ENCODE data around the gene TMEM87B.
"Not testable (repeated sequence)": the region's sequence is repeated elsewhere in the genome, so short reads cannot be mapped to it uniquely, and the experiment has no call there.

The TMEM87B gene

GRCh38 chr2:112033600-112033999 lies 21.5 kb upstream of the TMEM87B start:
- no peak for DNase-seq

DNA sequence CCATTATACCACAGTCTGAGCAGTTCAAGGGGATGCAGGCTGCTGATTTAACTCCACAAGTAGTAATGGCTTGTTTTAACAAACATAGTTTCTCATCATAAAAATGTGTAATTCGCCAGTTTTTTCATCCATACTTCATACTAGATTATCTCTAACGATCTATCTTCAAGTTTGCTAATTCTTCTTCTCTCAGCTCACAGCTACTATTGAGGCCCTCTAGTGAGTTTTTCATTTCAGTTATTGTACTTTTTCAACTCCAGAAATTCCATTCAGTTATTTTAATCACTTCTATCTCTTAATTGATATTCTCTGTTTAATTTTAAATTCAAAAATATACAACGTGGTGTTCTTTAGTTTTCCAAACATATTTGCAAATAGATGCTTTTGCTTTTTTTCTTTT lies 20.1 kb upstream of the TMEM87B start:
- DNase-seq, result no peak

GRCh38 chr2:112035786-112036185 lies 19.3 kb upstream of the TMEM87B start:
- DNase-seq, result no peak

DNA sequence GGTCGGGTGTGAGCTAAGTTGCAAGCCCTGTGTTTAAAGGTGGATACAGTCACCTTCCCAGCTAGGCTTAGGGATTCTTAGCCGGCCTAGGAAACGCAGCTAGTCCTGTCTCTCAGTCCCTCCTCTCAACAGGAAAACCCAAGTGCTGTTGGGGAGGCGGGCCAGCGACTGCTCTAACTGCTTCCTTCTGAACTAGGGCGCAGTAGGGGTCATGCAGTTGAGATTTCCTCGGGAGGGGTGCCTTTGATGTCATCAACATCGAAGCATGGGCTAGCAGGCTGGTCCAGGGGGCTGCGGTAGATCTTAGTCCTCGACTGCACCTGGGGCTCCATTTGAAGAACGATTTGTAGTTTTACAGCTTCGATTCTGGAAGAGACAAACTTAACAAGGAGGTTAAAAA lies 15.5 kb upstream of the TMEM87B start:
- not testable (repeated sequence) for DNase-seq

GRCh38 chr2:112040066-112040465 lies 15.0 kb upstream of the TMEM87B start:
- DNase-seq, result not testable (repeated sequence)

- peak; percentile 87 for DNase-seq
Observed at GRCh38 chr2:112041460-112041859, 13.6 kb upstream of the TMEM87B start.

DNA sequence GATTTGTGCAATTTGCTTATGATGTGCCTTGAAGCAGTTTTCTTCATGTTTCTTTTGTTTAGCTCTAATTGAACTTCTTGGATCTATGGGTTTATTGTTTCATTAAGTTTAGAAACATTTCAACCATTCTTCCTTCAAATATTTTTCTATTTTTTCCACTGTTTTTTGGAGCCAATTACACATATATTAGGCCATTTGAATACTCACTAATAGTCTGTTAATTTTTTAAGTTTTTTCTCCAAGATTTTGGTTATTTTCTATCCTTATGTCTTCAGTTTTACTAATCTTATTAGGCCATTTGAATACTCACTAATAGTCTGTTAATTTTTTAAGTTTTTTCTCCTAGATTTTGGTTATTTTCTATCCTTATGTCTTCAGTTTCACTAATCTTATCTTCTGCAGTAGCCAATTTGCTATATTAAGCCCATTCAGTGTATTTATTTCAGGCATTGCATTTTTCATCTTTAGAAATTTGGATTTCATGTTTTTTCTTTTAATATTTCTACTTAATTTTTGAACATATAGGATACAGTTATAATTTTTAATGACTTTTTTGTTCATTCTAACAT lies 9.5 kb upstream of the TMEM87B start:
- no peak for DNase-seq

DNA sequence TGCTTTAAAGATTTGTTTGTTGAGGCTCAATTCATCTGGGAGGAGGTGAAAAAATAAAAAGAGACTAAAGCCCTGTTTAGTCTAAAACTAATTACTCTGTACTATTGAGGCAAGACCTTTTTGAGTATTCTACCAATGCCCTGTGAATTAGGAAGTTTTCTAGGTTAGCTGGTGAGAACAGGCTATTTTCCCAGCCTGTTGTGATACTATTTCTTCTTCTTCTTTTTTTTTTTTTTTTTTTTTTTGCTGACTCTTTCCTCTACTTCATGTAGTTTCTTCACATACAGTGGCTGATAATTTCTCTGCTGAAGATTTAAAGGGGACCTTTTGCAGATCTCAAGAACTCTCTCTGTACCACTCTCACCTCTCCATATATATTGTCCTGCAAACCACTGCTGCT lies 8.8 kb upstream of the TMEM87B start:
- DNase-seq, result no peak

DNA sequence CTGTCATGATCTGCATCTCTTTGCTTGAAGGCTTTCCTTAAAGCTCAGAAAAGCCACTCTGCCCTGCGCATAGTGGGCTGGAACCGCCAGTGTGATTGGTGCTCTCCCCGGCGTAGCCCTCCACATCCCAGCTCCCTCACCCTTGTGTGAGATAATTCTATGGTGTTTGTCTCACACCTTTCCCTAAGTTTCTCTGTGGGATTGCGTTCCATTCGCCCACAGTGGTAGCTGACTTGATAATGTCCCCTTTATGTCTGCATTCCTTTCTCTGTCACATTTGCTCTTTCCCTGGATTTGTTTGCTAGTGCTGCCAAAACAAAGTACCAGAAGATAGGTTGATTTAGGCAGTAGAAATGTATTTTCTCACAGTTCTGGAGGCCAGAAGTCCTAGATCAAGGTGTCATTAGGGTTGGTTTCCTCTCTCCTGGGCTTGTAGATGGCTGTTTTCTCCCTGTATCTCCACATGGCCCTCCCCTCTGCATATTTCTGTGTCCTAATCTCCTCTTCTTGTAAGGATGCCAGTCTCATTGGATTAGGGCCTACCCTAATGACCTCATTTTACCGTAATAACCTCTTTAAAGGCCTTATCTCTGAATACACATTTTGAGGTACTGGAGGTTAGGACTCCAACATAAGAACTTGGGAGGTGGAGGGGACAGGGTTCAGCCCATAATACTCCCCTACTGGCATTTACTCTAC lies 7.4 kb upstream of the TMEM87B start:
- DNase-seq, result no peak

- no peak for DNase-seq
Observed at GRCh38 chr2:112048236-112048592, 6.9 kb upstream of the TMEM87B start.

DNA sequence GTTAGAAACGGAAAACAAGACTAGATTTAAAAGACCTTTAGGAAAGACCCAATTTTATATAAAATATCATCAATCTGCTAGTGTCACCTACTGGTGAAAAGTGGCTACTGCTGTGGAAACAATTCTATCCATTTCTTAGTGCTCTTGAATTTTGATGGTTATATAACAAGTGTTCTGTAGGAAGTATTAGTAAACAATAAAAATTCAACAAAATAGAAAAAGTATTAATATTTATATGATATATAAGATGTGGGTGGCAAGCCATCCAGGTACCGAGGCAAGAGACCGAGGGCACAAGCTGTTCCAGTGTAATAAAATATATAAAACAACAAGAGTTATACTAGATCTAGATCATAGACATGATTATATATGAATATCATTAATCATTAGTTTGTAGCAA lies 6.2 kb upstream of the TMEM87B start:
- DNase-seq, result no peak

- no peak for DNase-seq
Observed at GRCh38 chr2:112050316-112050715, 4.8 kb upstream of the TMEM87B start.

DNA sequence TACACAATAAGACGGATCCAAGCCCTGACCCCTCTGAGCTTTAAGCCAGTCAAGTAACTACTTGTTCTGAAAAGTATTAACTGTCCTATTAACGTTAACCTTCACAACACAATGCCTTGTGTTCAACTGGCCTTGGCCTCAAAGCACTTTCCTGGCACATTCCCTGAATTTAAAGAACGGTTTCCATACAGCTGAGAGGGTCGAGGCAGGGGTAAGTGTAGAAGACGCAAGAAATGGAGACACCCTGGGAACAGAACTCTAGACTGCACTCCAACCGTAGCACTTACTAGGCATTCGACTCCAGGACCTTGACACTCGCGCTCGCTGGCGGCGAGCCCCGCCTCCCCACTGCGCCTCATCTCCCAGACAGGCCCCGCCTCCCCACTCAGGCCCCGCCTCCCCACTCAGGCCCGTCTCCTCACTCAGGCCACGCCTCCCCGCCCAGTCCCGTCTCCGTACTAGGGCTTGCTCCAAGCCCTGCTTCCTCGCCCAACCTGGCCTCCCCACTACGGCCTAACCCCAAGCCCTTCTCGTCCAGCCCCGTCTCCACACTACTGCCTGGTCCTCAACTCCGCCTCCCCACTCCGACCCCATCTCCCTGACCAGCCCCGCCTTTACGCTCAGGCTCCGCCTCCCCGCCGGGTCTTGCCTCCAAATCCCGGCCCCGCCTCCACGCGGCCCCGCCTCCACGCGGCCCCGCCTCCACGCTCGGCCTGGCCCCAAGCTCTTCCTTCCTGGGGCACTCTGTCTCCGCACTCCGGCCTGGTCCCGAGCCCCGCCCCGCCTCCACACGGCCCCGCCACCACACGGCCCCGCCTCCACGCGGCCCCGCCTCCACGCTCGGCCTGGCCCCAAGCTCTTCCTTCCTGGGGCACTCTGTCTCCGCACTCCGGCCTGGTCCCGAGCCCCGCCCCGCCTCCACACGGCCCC lies 887 bp upstream of the TMEM87B start:
- DNase-seq, result peak; percentile 99

DNA sequence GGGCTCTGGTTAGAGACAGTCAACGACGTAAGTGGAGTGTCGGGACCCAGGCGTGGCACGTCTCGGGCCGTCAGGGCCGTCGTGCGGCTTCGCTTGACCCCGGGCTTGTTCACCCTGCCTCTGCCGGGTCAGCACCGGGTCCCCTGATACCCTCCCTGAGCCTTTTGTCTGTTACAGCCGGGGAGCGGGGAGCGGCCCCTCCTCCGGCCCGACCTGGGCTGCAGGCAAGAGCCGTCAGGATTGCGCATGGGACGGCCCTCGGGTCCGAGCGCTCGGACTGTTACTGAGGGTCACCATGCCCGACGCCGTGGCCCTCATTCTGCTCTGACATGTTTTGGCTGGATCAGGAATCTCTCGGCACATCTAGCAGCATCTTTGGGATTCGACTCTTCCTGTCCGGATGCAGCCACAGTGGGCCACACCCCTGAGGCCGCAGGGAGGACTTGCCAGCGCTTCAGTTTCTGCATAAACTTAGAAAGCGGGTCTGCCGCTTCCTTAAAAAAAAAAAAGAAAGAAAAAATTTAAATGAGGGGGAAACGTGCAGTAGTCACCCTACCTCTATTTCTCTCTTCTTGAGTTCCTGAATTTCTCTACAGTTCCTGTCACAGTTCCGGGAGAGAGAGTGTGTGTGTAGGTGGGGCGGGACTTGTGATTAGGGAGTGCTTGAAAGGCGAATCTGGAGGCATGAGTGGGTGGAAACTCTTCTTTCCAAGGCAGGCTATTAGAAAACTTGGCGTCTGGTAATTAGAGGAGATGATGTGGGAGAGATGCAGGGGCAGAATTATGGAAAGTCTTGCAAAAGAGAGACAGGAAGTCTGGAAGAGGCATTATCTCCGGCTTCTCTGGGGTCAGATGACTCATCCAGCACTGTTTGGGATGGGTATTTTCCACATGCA lies 909 bp downstream of the TMEM87B start:
- DNase-seq, result peak; percentile 79

DNA sequence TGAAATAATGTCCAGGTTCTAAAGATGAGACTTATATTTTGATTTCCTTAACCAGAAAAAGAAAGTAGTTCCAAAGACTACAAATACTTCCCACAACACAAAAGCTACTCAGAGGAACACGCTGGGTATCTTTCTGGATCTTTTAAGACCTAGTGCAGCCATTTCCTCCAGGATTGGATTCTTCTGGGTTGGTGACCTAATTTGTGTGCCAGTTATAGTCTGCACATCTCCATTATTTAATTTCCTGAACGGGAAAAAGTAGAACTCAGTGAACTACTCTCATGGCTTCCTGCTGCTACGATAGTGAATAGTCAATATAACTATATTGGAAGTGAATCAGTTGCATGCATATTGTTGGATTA lies 1.5 kb downstream of the TMEM87B start:
- DNase-seq, result no peak

DNA sequence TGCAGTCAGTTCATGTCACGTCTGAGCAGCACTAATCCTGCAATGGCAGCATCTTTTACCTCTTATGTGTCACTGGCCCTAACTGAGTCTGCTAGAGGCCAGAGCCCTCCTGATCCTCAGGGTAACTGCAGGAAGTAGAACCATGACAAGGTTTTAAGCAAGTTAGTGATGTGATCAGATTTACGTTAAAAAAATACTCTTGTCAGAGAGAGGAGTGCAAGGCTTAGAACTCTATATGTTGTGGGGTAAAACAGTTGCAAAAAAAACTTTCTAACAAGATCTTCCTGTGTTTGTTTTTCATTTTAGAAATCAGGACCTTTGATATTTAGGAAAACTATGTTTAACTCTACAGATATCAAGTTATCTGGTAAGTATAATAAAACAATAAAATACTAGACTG lies 4.6 kb downstream of the TMEM87B start:
- no peak for DNase-seq

GRCh38 chr2:112061299-112061698 lies 6.2 kb downstream of the TMEM87B start:
- DNase-seq, result no peak

- DNase-seq, result no peak
Observed at GRCh38 chr2:112061840-112062239, 6.8 kb downstream of the TMEM87B start.

GRCh38 chr2:112062894-112063293 lies 7.8 kb downstream of the TMEM87B start:
- no peak for DNase-seq

DNA sequence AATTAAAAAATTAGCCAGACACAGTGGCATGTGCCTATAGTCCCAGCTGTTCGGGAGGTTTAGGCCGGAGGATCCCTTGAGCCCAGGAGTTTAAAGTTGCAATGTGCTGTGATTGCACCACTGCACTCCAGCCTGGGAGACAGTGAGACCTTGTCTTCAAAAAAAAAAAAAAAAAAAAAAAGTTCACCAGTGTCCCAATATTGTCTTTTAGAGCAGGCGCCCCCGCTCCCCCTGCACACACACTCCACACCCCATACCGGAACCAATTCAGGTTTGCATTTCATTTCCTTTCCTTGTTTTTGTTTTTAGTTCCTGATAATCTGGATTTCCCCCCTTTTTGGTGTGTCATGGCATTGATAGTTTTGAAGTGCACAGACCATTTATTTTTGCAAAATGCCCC lies 10.4 kb downstream of the TMEM87B start:
- DNase-seq, result no peak

DNA sequence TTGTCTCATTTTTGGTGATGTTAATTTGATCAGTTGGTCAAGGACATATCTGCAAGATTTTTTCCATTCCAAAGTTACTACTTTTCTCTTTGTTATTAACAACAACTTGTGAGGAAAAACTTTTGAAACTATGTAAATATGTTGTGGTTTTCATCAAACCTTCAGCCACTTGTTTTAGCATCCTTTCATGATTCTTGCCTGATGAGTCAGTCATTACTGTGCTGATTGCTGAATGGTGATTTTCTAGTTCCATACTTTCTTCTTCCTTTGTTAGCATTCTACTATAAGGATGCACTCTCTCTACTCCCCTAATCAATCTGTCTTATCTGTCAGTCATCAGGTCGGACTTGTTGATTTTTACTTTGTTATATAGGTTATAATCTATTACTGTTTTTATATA lies 10.9 kb downstream of the TMEM87B start:
- DNase-seq, result no peak

DNA sequence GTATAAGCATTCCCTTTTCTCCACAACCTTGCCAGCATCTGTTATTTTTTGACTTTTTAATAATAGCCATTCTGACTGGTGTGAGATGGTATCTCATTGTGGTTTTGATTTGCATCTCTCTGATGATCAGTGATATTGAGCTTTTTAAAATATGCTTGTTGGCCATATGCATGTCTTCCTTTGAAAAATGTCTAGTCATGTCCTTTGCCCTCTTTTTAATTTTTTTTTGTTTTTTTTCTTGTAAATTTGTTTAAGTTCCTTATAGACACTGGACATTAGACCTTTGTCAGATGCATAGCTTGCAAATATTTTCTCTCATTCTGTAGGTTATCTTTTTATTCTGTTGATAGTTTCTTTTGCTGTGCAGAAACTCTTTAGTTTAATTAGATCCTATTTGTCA lies 14.7 kb downstream of the TMEM87B start:
- not testable (repeated sequence) for DNase-seq

DNA sequence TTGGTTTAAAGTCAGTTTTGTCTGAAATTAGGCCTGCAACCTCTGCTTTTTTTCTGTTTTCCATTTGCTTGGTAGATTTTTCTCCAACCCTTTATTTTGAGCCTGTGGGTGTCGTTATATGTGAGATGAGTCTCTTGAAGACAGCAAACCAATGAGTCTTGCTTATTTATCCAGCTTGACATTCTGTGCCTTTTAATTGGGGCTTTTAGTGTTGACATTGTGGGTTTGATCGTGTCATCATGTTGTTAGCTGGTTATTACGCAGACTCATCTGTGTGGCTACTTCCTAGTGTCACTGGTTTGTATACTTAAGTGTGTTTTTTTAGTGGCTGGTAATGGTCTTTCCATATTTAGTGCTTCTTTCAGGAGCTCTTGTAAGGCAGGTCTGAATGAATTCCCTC lies 18.8 kb downstream of the TMEM87B start:
- no peak for DNase-seq

Measured in islet precursor cell (in vitro differentiated cells).